ENCODE data around the gene PSENEN.
"Not testable (repeated sequence)": the region's sequence is repeated elsewhere in the genome, so short reads cannot be mapped to it uniquely, and the experiment has no call there.

Gene PSENEN

GRCh38 chr19:35789978-35790944, 44.8 kb downstream of the PSENEN start:
- DNase-seq = no peak

- no peak for DNase-seq
Observed at GRCh38 chr19:35790981-35791813, 45.7 kb downstream of the PSENEN start.

GRCh38 chr19:35791814-35792279, 46.4 kb downstream of the PSENEN start:
- no peak for DNase-seq

GRCh38 chr19:35792312-35792711, 46.9 kb downstream of the PSENEN start:
- no peak for DNase-seq

GRCh38 chr19:35792888-35793287, 47.4 kb downstream of the PSENEN start:
- no peak for DNase-seq

- DNase-seq = no peak
Observed at GRCh38 chr19:35793381-35794165, 48.1 kb downstream of the PSENEN start.

- not testable (repeated sequence) for DNase-seq
Observed at GRCh38 chr19:35795564-35795963, 50.1 kb downstream of the PSENEN start.
